ACC112 (cell line): ENCODE measurements around the gene SORCS2.

Source experiments
- H2AFZ ChIP-seq: fragments of 200-600 bp; sonication (generic); one replicate; pipeline ENCODE4 v1.6.0; 2017; ENCODE audit warnings: antibody characterized with exemption, low read length; ENCODE audit not compliant: unreplicated experiment
- H3K27ac ChIP-seq: fragments of 200-600 bp; sonication (generic); 2 replicates; pipeline ENCODE4 v1.5.1; 2014; ENCODE audit warnings: low read depth, mild to moderate bottlenecking, antibody characterized with exemption, low read length, moderate library complexity
- H3K27me3 ChIP-seq: fragments of 200-600 bp; sonication (generic); 2 replicates; pipeline ENCODE4 v1.6.1; 2014; ENCODE audit warnings: mild to moderate bottlenecking, antibody characterized with exemption, low read length, moderate library complexity, mixed read lengths; ENCODE audit not compliant: insufficient read depth
- H3K36me3 ChIP-seq: fragments of 200-600 bp; sonication (generic); 2 replicates; pipeline ENCODE4 v1.6.1; 2016; ENCODE audit warnings: mild to moderate bottlenecking, antibody characterized with exemption, low read length, moderate library complexity, mixed read lengths; ENCODE audit not compliant: insufficient read depth
- H3K4me1 ChIP-seq: fragments of 200-600 bp; sonication (generic); one replicate; pipeline ENCODE4 v1.6.1; 2016; ENCODE audit warnings: low read length, mixed read lengths; ENCODE audit not compliant: insufficient read depth, unreplicated experiment, control insufficient read depth
- H3K4me3 ChIP-seq: fragments of 200-600 bp; sonication (generic); 2 replicates; pipeline ENCODE4 v1.5.1; 2014; ENCODE audit warnings: mild to moderate bottlenecking, low read depth, low read length
- H3K79me2 ChIP-seq: fragments of 200-600 bp; sonication (generic); one replicate; pipeline ENCODE4 v1.6.0; 2016; ENCODE audit warnings: low read length; ENCODE audit not compliant: control insufficient read depth, unreplicated experiment, insufficient read depth

SORCS2 gene

DNA sequence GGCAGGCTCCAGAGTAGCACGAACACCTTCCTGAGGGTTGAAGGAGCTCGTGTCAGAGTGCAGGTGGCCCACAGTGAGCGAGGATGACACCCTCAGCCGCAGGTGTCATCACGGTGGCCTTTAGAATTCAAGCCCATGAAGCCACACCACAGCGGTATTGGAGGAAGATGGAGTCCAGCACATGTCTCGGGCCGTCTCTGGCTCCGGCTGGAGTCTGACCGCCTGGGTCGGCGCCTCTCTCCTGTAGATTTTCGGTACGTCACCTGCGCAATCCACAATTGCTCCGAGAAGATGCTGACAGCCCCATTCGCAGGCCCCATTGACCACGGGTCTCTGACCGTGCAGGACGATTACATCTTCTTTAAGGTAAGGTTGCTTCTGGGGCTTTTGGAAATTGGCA lies 471.8 kb downstream of the SORCS2 start:
- no peak overlapping the region for H3K27ac ChIP-seq
- H3K36me3 ChIP-seq: no peaks in the 10 kb centered on the region
- no peaks in the 10 kb centered on the region for H3K4me1 ChIP-seq
- H3K27me3 ChIP-seq: peaks cover 7% of the 10 kb centered on the region
- no peak overlapping the region for H2AFZ ChIP-seq
- H3K4me3 ChIP-seq: no peak overlapping the region
- H3K79me2 ChIP-seq: no peaks in the 10 kb centered on the region

DNA sequence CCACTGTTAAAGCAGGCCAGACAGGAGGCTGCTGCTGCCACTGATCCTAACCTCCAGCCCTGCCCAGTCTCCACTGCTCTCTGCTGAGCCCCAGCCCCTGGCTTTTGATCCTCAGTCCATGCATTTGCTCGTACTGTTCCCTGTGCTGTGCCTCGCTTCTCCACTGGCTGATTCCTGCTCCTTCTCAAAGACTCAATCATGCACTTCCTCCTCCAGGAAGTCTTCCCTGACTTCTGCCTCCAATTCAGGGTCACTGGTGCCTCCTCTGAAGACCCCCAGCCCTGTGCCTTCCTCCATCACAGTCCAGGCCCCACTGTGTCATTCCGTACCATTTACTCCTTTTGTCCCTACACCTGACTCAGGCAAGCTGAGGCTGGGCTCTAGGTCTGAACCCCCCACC lies 473.0 kb downstream of the SORCS2 start:
- Histone ChIP-seq H3K4me3 (no peak overlapping the region), H3K79me2 (no peaks in the 10 kb centered on the region), H3K27me3 (peaks cover 17% of the 10 kb centered on the region), H3K4me1 (no peaks in the 10 kb centered on the region), H3K36me3 (no peaks in the 10 kb centered on the region), H3K27ac (no peak overlapping the region), H2AFZ (no peak overlapping the region)

- no peaks in the 10 kb centered on the region for H3K4me1 ChIP-seq
- no peak overlapping the region for H3K4me3 ChIP-seq
- H2AFZ ChIP-seq: no peak overlapping the region
- H3K27ac ChIP-seq: no peak overlapping the region
- H3K36me3 ChIP-seq: no peaks in the 10 kb centered on the region
- peaks cover 24% of the 10 kb centered on the region for H3K27me3 ChIP-seq
- H3K79me2 ChIP-seq: no peaks in the 10 kb centered on the region
Measured at GRCh38 chr4:7666011-7666410, 473.7 kb downstream of the SORCS2 start.

DNA sequence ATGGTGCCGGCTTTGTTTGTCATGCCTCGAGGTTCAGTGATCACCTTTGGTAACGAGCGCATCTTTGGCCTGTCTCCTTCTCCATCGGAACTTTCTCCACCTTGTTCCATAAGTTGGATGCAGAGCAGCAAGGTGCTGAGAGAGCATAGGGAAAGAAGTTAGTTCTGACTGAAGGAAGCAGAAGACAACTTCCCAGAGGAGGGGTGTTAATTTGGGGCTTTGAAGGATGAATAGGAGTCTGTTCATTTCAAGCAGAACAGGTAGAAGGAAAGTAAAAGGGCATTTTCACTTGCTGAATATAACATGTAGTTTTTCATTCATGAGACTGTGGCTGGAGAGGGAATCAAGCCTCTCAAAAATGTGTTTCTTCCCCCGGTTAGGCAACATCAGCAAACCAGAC lies 474.4 kb downstream of the SORCS2 start:
- H3K79me2 ChIP-seq: no peaks in the 10 kb centered on the region
- H3K4me3 ChIP-seq: no peak overlapping the region
- no peaks in the 10 kb centered on the region for H3K36me3 ChIP-seq
- H3K4me1 ChIP-seq: no peaks in the 10 kb centered on the region
- H3K27me3 ChIP-seq: peaks cover 31% of the 10 kb centered on the region
- H2AFZ ChIP-seq: no peak overlapping the region
- no peak overlapping the region for H3K27ac ChIP-seq

DNA sequence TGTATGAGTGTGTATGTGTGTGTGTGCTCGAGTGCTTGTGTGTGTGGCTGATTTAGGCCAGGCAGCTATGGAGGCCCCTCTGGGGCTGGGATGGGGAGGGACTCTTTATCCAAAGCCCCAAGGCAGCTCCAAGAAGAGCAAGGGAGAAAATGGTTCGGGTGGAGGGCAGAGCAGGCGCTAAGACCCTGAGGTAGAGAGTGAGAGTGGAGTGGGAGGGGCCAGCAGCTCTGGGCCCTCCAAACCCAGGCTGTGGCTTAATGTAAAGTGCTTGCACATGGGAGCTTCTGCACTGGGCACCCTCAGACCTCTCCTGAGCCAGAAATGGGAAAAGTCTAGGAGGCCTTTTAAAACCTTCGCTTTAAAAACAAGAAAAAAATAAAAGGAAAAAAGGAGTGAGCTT lies 475.9 kb downstream of the SORCS2 start:
- no peaks in the 10 kb centered on the region for H3K36me3 ChIP-seq
- H3K79me2 ChIP-seq: no peaks in the 10 kb centered on the region
- no peak overlapping the region for H2AFZ ChIP-seq
- H3K27ac ChIP-seq: no peak overlapping the region
- H3K27me3 ChIP-seq: peaks cover 33% of the 10 kb centered on the region
- H3K4me3 ChIP-seq: no peak overlapping the region
- no peaks in the 10 kb centered on the region for H3K4me1 ChIP-seq

DNA sequence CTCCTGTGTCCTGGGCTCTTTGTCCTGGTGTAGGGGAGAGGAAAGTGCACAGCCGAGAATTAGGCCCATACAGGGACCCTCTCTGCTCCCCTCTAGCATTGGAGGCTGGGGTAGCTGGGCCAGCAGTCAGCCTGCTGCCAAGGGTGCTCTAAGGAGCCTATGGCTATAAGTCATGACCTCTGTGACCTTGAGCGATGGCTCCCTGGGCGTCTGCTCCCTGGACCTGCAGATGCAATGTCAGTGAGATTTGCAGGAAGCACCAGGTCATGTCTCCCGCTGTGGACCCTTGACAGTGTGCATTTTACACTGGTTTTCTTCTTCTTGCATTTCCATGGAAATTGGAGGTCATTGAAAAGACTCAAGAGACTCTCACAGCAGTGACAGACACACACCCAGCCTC lies 476.5 kb downstream of the SORCS2 start:
- no peaks in the 10 kb centered on the region for H3K36me3 ChIP-seq
- H2AFZ ChIP-seq: no peak overlapping the region
- H3K4me3 ChIP-seq: no peak overlapping the region
- no peak overlapping the region for H3K27ac ChIP-seq
- no peaks in the 10 kb centered on the region for H3K4me1 ChIP-seq
- H3K79me2 ChIP-seq: no peaks in the 10 kb centered on the region
- H3K27me3 ChIP-seq: peaks cover 35% of the 10 kb centered on the region

- H3K27me3 ChIP-seq: peaks cover 37% of the 10 kb centered on the region
- H3K79me2 ChIP-seq: no peaks in the 10 kb centered on the region
- no peaks in the 10 kb centered on the region for H3K36me3 ChIP-seq
- no peak overlapping the region for H3K4me3 ChIP-seq
- no peaks in the 10 kb centered on the region for H3K4me1 ChIP-seq
- H3K27ac ChIP-seq: no peak overlapping the region
- no peak overlapping the region for H2AFZ ChIP-seq
Measured at GRCh38 chr4:7672601-7673000, 480.3 kb downstream of the SORCS2 start.

- no peak overlapping the region for H3K27ac ChIP-seq
- H3K27me3 ChIP-seq: peaks cover 37% of the 10 kb centered on the region
- no peaks in the 10 kb centered on the region for H3K79me2 ChIP-seq
- H3K4me3 ChIP-seq: no peak overlapping the region
- H2AFZ ChIP-seq: no peak overlapping the region
- H3K4me1 ChIP-seq: no peaks in the 10 kb centered on the region
- H3K36me3 ChIP-seq: no peaks in the 10 kb centered on the region
Measured at GRCh38 chr4:7673121-7673520, 480.8 kb downstream of the SORCS2 start.

GRCh38 chr4:7674706-7675105 lies 482.4 kb downstream of the SORCS2 start:
- no peaks in the 10 kb centered on the region for H3K4me1 ChIP-seq
- H3K4me3 ChIP-seq: no peak overlapping the region
- H3K27ac ChIP-seq: no peak overlapping the region
- H3K27me3 ChIP-seq: peaks cover 30% of the 10 kb centered on the region
- no peaks in the 10 kb centered on the region for H3K79me2 ChIP-seq
- H2AFZ ChIP-seq: no peak overlapping the region
- no peaks in the 10 kb centered on the region for H3K36me3 ChIP-seq

DNA sequence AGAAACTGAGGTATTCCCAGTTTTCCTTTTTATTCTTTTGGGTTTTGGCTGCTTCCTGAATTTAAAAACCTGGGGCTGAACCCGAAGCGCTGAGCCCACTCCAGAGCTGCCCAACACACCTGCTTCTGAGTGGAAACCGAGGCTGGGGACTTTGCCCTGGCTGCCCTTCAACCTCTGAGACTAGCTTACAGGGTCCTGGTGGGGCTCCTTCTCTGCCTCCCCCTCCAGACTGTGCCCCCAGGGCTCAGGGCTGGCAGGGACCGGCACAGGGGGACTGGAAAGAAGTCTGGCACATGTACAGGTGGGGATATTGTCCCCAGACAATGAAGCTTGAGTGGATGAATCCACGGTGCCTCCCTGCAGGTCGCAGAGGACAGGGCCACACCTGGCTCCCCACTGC lies 482.8 kb downstream of the SORCS2 start:
- Histone ChIP-seq H3K36me3 (no peaks in the 10 kb centered on the region), H3K27ac (no peak overlapping the region), H3K4me3 (no peak overlapping the region), H3K4me1 (no peaks in the 10 kb centered on the region), H3K79me2 (no peaks in the 10 kb centered on the region), H2AFZ (no peak overlapping the region), H3K27me3 (peaks cover 29% of the 10 kb centered on the region)

DNA sequence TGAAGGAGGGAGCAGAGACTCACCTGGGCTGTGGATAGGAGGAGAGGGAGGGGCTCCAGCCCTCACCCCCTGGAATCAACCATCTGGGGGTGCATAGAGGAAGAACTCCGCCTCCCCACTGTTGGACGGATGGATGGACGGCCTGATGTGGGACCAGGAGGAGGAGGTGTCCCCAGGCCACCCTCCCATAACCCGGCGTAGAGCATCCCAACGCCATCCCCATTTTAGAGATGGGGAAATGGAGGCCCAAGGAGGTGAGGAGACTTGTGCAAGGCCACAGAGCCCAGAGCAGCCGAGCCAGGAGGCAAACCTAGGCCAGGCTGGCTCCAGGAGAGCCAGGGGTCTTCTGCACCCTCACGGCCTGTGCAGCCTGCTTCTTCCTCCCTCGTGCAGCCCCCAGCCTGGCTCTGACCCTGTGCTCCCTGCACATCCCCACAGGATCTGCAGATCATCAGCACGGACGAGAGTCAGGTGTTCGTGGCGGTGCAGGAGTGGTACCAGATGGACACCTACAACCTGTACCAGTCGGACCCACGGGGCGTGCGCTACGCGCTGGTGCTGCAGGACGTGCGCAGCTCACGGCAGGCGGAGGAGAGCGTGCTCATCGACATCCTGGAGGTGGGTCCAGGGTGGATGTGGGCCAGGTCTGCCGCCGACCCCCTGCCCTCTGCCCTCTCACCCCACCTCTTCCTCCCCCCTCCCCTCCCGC lies 483.4 kb downstream of the SORCS2 start:
- Histone ChIP-seq H3K4me3 (no peak overlapping the region), H3K27ac (no peak overlapping the region), H2AFZ (no peak overlapping the region), H3K4me1 (no peaks in the 10 kb centered on the region), H3K79me2 (no peaks in the 10 kb centered on the region), H3K27me3 (peaks cover 24% of the 10 kb centered on the region; the same call in 1 of the 2 replicates), H3K36me3 (no peaks in the 10 kb centered on the region)
